Astrocyte of the hippocampus (primary cell): ENCODE results near the gene ERCC2.

ENCODE experiments used
- DNase-seq: peaks from one replicate; pipeline ENCODE4 v3.0.0; 2011; ENCODE audit warnings: low read depth, low spot score

The ERCC2 gene

GRCh38 chr19:45303269-45304060 lies 66.9 kb downstream of the ERCC2 start:
- DNase-seq = no peak

DNA sequence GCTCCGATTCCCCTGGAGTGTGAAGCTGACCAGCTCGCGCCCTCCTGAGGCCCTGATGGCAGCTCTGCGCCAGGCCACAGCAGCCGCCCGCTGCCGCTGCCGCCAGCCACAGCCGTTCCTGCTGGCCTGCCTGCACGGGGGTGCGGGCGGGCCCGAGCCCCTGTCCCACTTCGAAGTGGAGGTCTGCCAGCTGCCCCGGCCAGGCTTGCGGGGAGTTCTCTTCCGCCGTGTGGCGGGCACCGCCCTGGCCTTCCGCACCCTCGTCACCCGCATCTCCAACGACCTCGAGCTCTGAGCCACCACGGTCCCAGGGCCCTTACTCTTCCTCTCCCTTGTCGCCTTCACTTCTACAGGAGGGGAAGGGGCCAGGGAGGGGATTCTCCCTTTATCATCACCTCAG lies 68.0 kb downstream of the ERCC2 start:
- no peak for DNase-seq
